Measurements from ENCODE around the gene ARAP1.

DNA sequence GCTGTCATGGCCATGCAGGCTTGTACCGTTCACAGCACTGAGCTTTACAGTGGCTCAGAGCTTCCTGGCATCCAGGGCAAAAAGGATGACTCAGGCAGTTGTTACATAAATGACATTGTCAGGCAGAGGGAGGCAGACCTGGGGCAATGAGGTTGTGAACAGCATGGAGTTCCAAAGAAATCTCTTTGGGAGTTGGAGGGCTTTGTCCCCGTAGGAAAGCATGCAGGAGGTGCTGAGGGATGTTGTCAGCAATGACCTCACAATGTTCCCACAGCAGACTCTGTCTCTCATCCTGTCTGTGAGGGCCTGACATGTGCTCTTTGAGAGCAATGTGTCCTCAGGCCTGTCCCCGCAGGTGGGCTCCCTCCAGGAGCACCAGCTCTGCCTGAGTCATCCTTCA lies 52.1 kb downstream of the ARAP1 start:
- TF ChIP-seq POLR2A (IDR thresholded peaks at IDR 0.05; ENCODE audit: low read depth, low read length): no peak
- TF ChIP-seq POLR2AphosphoS5 (IDR thresholded peaks at IDR 0.05; ENCODE audit: low read depth, low read length): no peak

All from GM12892 (cell line).